ENCODE measurements around the gene DHRS2. TPM values are rescaled to one million over a fixed set of nuclear protein-coding genes. Genes with fewer than 3 reads are reported as not detected.

DHRS2 gene
- total and polyA plus RNA-seq, 2 of the 13 experiments (the other 11 are each of a cell fraction or from before 2014, with no cell fraction given) = 1,621 to 3,021 TPM

DNA sequence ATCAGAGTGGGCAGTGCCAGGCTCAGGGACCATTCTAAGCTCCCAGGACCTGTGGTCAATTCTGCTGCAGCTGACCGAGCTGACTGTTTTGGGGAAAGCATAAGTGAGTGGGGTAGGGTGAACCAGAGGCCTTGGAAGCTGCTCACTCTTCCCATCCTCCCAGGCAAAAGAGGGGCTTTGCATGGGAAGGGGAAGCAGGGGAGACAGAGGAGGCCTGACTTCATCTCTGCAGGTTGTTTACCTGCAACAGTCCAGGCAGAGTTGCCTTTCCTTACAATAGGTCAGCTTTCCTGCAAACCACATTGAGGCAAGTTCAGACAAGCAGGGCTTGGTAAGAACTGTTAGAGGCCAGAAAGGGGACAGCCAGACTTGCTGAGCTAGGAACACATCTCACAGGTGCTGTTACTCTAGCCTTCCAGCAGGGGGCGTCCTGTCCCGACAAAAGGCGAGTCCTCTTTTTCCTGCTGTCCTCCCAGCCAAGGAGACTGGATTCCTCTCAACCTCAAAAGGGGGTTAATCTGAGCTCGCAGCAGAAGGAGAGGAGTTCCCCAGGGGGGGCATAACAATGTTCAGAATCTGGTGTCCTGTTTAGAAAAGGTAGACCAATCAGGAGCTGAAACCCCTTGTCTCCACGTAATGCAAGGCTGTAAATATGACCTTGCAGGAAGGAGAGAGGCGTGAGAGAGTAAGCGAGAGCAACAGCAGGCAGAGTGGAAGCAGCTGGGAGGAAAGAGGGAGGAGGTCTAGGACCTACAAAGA lies 4.3 kb upstream of the DHRS2 start (continued):
- TF ChIP-seq, protein P1, sequence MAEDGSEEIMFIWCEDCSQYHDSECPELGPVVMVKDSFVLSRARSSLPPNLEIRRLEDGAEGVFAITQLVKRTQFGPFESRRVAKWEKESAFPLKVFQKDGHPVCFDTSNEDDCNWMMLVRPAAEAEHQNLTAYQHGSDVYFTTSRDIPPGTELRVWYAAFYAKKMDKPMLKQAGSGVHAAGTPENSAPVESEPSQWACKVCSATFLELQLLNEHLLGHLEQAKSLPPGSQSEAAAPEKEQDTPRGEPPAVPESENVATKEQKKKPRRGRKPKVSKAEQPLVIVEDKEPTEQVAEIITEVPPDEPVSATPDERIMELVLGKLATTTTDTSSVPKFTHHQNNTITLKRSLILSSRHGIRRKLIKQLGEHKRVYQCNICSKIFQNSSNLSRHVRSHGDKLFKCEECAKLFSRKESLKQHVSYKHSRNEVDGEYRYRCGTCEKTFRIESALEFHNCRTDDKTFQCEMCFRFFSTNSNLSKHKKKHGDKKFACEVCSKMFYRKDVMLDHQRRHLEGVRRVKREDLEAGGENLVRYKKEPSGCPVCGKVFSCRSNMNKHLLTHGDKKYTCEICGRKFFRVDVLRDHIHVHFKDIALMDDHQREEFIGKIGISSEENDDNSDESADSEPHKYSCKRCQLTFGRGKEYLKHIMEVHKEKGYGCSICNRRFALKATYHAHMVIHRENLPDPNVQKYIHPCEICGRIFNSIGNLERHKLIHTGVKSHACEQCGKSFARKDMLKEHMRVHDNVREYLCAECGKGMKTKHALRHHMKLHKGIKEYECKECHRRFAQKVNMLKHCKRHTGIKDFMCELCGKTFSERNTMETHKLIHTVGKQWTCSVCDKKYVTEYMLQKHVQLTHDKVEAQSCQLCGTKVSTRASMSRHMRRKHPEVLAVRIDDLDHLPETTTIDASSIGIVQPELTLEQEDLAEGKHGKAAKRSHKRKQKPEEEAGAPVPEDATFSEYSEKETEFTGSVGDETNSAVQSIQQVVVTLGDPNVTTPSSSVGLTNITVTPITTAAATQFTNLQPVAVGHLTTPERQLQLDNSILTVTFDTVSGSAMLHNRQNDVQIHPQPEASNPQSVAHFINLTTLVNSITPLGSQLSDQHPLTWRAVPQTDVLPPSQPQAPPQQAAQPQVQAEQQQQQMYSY (CRISPR knock-in tag; IDR thresholded peaks at IDR 0.05) = no peak
- no peak for TF ChIP-seq ZNF296 (CRISPR knock-in tag; conservative IDR thresholded peaks at IDR 0.05)
- peak; percentile 79; the same call in 1 of the 2 replicates for TF ChIP-seq KMT2B (CRISPR knock-in tag; IDR thresholded peaks at IDR 0.05)
- TF ChIP-seq, protein P2, sequence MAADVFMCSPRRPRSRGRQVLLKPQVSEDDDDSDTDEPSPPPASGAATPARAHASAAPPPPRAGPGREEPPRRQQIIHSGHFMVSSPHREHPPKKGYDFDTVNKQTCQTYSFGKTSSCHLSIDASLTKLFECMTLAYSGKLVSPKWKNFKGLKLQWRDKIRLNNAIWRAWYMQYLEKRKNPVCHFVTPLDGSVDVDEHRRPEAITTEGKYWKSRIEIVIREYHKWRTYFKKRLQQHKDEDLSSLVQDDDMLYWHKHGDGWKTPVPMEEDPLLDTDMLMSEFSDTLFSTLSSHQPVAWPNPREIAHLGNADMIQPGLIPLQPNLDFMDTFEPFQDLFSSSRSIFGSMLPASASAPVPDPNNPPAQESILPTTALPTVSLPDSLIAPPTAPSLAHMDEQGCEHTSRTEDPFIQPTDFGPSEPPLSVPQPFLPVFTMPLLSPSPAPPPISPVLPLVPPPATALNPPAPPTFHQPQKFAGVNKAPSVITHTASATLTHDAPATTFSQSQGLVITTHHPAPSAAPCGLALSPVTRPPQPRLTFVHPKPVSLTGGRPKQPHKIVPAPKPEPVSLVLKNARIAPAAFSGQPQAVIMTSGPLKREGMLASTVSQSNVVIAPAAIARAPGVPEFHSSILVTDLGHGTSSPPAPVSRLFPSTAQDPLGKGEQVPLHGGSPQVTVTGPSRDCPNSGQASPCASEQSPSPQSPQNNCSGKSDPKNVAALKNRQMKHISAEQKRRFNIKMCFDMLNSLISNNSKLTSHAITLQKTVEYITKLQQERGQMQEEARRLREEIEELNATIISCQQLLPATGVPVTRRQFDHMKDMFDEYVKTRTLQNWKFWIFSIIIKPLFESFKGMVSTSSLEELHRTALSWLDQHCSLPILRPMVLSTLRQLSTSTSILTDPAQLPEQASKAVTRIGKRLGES (CRISPR knock-in tag; IDR thresholded peaks at IDR 0.05; ENCODE audit: borderline replicate concordance) = no peak
- 0 out of 2 replicates have a peak, but pooled peaks have one; percentile 29 for TF ChIP-seq CREB1 (IDR thresholded peaks at IDR 0.05)
- TF ChIP-seq CREB1 (CRISPR knock-in tag; IDR thresholded peaks at IDR 0.05) = no peak
- TF ChIP-seq, protein P3, sequence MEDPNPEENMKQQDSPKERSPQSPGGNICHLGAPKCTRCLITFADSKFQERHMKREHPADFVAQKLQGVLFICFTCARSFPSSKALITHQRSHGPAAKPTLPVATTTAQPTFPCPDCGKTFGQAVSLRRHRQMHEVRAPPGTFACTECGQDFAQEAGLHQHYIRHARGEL (CRISPR knock-in tag; IDR thresholded peaks at IDR 0.05) = no peak
- no peak for TF ChIP-seq BRCA1 (CRISPR knock-in tag; IDR thresholded peaks at IDR 0.05)
- TF ChIP-seq, protein P4, sequence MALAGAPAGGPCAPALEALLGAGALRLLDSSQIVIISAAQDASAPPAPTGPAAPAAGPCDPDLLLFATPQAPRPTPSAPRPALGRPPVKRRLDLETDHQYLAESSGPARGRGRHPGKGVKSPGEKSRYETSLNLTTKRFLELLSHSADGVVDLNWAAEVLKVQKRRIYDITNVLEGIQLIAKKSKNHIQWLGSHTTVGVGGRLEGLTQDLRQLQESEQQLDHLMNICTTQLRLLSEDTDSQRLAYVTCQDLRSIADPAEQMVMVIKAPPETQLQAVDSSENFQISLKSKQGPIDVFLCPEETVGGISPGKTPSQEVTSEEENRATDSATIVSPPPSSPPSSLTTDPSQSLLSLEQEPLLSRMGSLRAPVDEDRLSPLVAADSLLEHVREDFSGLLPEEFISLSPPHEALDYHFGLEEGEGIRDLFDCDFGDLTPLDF (CRISPR knock-in tag; IDR thresholded peaks at IDR 0.05) = no peak
- TF ChIP-seq ZNF207 (IDR thresholded peaks at IDR 0.05; ENCODE audit: borderline replicate concordance) = no peak
- TF ChIP-seq, protein P5, sequence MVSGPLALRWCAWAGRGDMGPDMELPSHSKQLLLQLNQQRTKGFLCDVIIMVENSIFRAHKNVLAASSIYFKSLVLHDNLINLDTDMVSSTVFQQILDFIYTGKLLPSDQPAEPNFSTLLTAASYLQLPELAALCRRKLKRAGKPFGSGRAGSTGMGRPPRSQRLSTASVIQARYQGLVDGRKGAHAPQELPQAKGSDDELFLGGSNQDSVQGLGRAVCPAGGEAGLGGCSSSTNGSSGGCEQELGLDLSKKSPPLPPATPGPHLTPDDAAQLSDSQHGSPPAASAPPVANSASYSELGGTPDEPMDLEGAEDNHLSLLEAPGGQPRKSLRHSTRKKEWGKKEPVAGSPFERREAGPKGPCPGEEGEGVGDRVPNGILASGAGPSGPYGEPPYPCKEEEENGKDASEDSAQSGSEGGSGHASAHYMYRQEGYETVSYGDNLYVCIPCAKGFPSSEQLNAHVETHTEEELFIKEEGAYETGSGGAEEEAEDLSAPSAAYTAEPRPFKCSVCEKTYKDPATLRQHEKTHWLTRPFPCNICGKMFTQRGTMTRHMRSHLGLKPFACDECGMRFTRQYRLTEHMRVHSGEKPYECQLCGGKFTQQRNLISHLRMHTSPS (CRISPR knock-in tag; IDR thresholded peaks at IDR 0.05; ENCODE audit: low read depth) = no peak
- peak; percentile 94; the same call in 1 of the 2 replicates for TF ChIP-seq IRF2 (CRISPR knock-in tag; IDR thresholded peaks at IDR 0.05)

All from HepG2 (cell line).